Measurements from ENCODE around the gene PPP2R5A.
"Not testable (repeated sequence)": the region's sequence is repeated elsewhere in the genome, so short reads cannot be mapped to it uniquely, and the experiment has no call there.

DNA sequence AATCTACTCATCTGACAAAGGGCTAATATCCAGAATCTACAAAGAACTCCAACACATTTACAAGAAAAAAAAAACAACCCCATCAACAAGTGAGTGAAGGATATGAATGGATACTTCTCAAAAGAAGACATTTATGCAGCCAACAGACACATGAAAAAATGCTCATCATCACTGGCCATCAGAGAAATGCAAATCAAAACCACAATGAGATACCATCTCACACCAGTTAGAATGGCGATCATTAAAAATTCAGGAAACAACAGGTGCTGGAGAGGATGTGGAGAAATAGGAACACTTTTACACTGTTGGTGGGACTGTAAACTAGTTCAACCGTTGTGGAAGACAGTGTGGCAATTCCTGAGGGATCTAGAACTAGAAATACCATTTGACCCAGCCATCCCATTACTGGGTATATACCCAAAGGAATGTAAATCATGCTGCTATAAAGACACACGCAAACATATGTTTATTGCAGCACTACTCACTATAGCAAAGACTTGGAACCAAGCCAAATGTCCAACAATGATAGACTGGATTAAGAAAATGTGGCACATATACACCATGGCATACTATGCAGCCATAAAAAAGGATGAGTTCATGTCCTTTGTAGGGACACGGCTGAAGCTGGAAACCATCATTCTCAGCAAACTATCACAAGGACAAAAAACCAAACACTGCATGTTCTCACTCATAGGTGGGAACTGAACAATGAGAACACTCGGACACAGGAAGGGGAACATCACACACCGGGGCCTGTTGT, 110.6 kb downstream of the PPP2R5A start:
- TF ChIP-seq, protein P1, sequence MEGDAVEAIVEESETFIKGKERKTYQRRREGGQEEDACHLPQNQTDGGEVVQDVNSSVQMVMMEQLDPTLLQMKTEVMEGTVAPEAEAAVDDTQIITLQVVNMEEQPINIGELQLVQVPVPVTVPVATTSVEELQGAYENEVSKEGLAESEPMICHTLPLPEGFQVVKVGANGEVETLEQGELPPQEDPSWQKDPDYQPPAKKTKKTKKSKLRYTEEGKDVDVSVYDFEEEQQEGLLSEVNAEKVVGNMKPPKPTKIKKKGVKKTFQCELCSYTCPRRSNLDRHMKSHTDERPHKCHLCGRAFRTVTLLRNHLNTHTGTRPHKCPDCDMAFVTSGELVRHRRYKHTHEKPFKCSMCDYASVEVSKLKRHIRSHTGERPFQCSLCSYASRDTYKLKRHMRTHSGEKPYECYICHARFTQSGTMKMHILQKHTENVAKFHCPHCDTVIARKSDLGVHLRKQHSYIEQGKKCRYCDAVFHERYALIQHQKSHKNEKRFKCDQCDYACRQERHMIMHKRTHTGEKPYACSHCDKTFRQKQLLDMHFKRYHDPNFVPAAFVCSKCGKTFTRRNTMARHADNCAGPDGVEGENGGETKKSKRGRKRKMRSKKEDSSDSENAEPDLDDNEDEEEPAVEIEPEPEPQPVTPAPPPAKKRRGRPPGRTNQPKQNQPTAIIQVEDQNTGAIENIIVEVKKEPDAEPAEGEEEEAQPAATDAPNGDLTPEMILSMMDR (IDR thresholded peaks at IDR 0.05) = not testable (repeated sequence)
- not testable (repeated sequence) for TF ChIP-seq POLR2A, POLR2AphosphoS5, EP300 (IDR thresholded peaks at IDR 0.05)
